GM23338 (cell line): ENCODE results near the gene TECPR2.

ENCODE experiments used
- CTCF ChIP-seq, 2 experiments: fragments of 200-600 bp in 1 of 2; sonication (generic) in 1 of 2; conservative IDR thresholded peaks; 2 replicates each; pipeline versions ENCODE4 v1.5.1 to v1.6.1; 2016 to 2017; ENCODE audit warnings: antibody characterized with exemption in 2 of 2, low read depth in 2 of 2, mild to moderate bottlenecking in 2 of 2, moderate library complexity in 1 of 2
- POLR2AphosphoS5 ChIP-seq: IDR thresholded peaks from 2 replicates; pipeline ENCODE4 v1.6.1; 2016; ENCODE audit warnings: antibody characterized with exemption, low read depth
- REST ChIP-seq: IDR thresholded peaks from one replicate; pipeline ENCODE4 v1.6.1; 2018; ENCODE audit warnings: antibody characterized with exemption; ENCODE audit not compliant: unreplicated experiment

- TF ChIP-seq CTCF (conservative IDR thresholded peaks at IDR 0.05; ENCODE audit: low read depth in 2 of 2) (no peak), POLR2AphosphoS5 (no peak), REST (no peak)
Measured at GRCh38 chr14:102464846-102465341, 102.2 kb downstream of the TECPR2 start.
